Testis (tissue), 3 donors: ENCODE results near the gene VAV2. TPM values are rescaled to one million over a fixed set of nuclear protein-coding genes. Genes with fewer than 3 reads are reported as not detected.

ENCODE experiments used
- DNase-seq: peaks from one replicate; pipeline ENCODE4 v3.0.0-alpha.2; 2019
- H3K27ac ChIP-seq, 2 donors: fragments of 200-600 bp; sonication (generic); one replicate each; pipeline ENCODE4 v1.5.1; 2019
- H3K27me3 ChIP-seq: fragments of 200-600 bp; sonication (generic); one replicate; pipeline ENCODE4 v1.5.1; 2019
- H3K36me3 ChIP-seq: fragments of 200-600 bp; sonication (generic); one replicate; pipeline ENCODE4 v1.5.1; 2017; ENCODE audit warnings: low read depth; ENCODE audit errors: missing control alignments
- H3K4me1 ChIP-seq: fragments of 200-600 bp; sonication (generic); one replicate; pipeline ENCODE4 v1.5.1; 2019
- H3K4me3 ChIP-seq, 2 donors: fragments of 200-600 bp; sonication (generic); one replicate each; pipeline ENCODE4 v1.5.1; 2017 to 2019
- H3K9me3 ChIP-seq: fragments of 200-600 bp; sonication (generic); one replicate; pipeline ENCODE4 v1.5.1; 2017
- CTCF ChIP-seq, 3 experiments: fragments of 450-650 bp in 2 of 3; fragments of 200-600 bp in 1 of 3; sonication (generic) in 1 of 3; IDR thresholded peaks; one replicate each; pipeline ENCODE4 v1.5.1; 2016 to 2019; ENCODE audit warnings: antibody characterized with exemption in 3 of 3, mild to moderate bottlenecking in 2 of 3, moderate library complexity in 1 of 3
- POLR2A ChIP-seq: fragments of 450-650 bp; IDR thresholded peaks from one replicate; pipeline ENCODE4 v1.6.1; 2017; ENCODE audit warnings: antibody characterized with exemption, mild to moderate bottlenecking, moderate library complexity
- WGBS, 2 donors: methylation state at CpG; one replicate each; pipeline ENCODE4 v1.1.5; 2018; 5-methylcytosine and 5-hydroxymethylcytosine counted together
- intact Hi-C: fragments of 100-400 bp; cut with DNase I; formaldehyde crosslinking; loops from one replicate; pipeline ENCODE4 v1.15.1; 2023; ENCODE audit warnings: low total_unique reads
- polyA plus RNA-seq: library from polyadenylated mRNA; stranded (reverse); fragments of 350-450 nt; fragmentation: Illumina TruSeq; extraction: RNeasy Lipid Tissue Mini Kit (QIAGEN cat#74804); gene quantifications from one replicate; pipeline ENCODE4 v1.2.3, GENCODE V29; 2014; ENCODE audit warnings: low read depth, low replicate concordance; ENCODE audit not compliant: insufficient read depth
- total RNA-seq, 2 donors: library from RNA; depleted of rRNA; stranded (reverse); fragments of >200 nt; gene quantifications; one replicate each; pipeline ENCODE4 v1.2.3, GENCODE V29; 2016

VAV2 gene
- total and polyA plus RNA-seq, 3 donors from 2014 or later: 11.0 to 14.1 (median 12.2) TPM

GRCh38 chr9:133995012-133995896, 3.1 kb upstream of the VAV2 start:
- TF ChIP-seq CTCF (IDR thresholded peaks at IDR 0.05) (no peak), POLR2A (no peak)
- H3K4me1 ChIP-seq: peaks cover 9% of the 10 kb centered on the region
- intact Hi-C loops: no loop called here
- no peaks in the 10 kb centered on the region for H3K9me3 ChIP-seq
- DNase-seq: no peak
- no peak overlapping the region for H3K4me3 ChIP-seq
- 75 to 80% methylated on average over 16 to 17 of the region's 17 CpGs for whole genome bisulfite sequencing, 2 donors
- H3K36me3 ChIP-seq: no peaks in the 10 kb centered on the region
- H3K27ac ChIP-seq: no peak overlapping the region
- no peaks in the 10 kb centered on the region for H3K27me3 ChIP-seq

GRCh38 chr9:133994353-133995011, 2.4 kb upstream of the VAV2 start:
- H3K27ac ChIP-seq: no peak overlapping the region
- 18 to 24% methylated on average over 6 to 11 of the region's 11 CpGs for WGBS, 2 donors

GRCh38 chr9:133993635-133994253, 1.6 kb upstream of the VAV2 start:
- no peak for DNase-seq
- Histone ChIP-seq H3K36me3 (no peaks in the 10 kb centered on the region), H3K9me3 (no peaks in the 10 kb centered on the region), H3K27me3 (no peaks in the 10 kb centered on the region), H3K4me1 (peaks cover 9% of the 10 kb centered on the region), H3K27ac (no peak overlapping the region), H3K4me3 (peak overlapping the region in 1 of 2 donors; percentile 76)
- WGBS, 2 donors: 46 to 48% methylated on average over 7 to 16 of the region's 16 CpGs
- TF ChIP-seq CTCF (IDR thresholded peaks at IDR 0.05) (no peak), POLR2A (no peak)
- intact Hi-C loops: loop anchor here (2.0 kb wide), 1 partner anchor 203 kb away; no protein-coding TSS in a partner anchor

More at GRCh38 chr9:133994353-133995011, 2.4 kb upstream of the VAV2 start:
- H3K4me1 ChIP-seq: peaks cover 9% of the 10 kb centered on the region
- intact Hi-C loops: no loop called here
- TF ChIP-seq CTCF (IDR thresholded peaks at IDR 0.05): peak; percentile 98 to 99 (median 98)
- no peak for TF ChIP-seq POLR2A
- H3K36me3 ChIP-seq: no peaks in the 10 kb centered on the region
- H3K4me3 ChIP-seq: no peak overlapping the region
- no peaks in the 10 kb centered on the region for H3K27me3 ChIP-seq
- DNase-seq: peak; percentile 78
- no peaks in the 10 kb centered on the region for H3K9me3 ChIP-seq

GRCh38 chr9:133992780-133993634, 883 bp upstream of the VAV2 start:
- DNase-seq: peak; percentile 78
- Histone ChIP-seq H3K27ac (peak overlapping the region; percentile 46 to 86), H3K27me3 (no peaks in the 10 kb centered on the region), H3K4me3 (peak overlapping the region; percentile 60 to 76), H3K9me3 (no peaks in the 10 kb centered on the region), H3K4me1 (peaks cover 9% of the 10 kb centered on the region), H3K36me3 (no peaks in the 10 kb centered on the region)
- TF ChIP-seq CTCF (IDR thresholded peaks at IDR 0.05) (no peak), POLR2A (no peak)
- 0 to 1% methylated on average over 4 to 57 of the region's 74 CpGs for WGBS, 2 donors
- intact Hi-C loops: loop anchor here (2.0 kb wide), 1 partner anchor 202 kb away; no protein-coding TSS in a partner anchor
